ENCODE measurements around the gene ENKUR.

DNA sequence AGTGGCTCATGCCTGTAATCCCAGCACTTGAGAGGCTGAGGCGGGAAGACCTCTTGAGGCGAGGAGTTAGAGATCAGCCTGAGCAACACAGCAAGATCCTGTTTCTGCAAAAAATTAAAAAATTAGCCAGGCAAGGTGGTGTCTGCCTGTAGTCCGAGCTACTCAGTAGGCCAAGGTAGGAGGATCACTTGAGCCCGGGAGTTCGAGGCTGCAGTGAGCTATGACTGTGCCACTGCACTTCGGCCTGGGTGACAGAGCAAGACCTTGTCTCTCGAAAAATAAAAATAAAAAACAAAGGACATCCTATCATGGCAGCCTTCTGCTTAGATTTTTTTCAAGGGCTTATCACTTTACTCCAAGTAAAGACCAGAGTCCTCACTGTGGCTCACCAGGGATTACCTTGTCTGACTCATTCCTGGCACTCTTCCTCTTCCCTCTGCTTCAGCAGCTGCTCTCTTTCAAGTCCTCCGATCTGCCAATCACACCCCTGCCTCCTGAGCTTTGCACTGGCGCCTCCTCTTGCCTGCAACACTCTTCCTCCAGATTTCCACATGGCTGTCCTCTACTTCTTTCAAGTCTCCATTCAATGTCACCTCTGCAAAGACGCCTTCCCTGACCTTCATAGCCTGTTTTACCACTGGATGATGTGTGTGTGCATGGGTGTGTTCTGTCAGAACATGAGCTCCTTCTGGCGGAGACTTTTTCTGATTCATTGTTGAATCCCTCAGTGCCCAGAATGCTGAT, 71.3 kb downstream of the ENKUR start:
- TF ChIP-seq POLR2A (IDR thresholded peaks at IDR 0.05; ENCODE audit: low read length) (no peak), GATA1 (IDR thresholded peaks at IDR 0.05; ENCODE audit: low read depth, low read length) (no peak)
